ENCODE measurements around the gene UBQLN4.
"Not testable (repeated sequence)": the region's sequence is repeated elsewhere in the genome, so short reads cannot be mapped to it uniquely, and the experiment has no call there.

UBQLN4 gene

GRCh38 chr1:156073740-156074139 is 20.1 kb upstream of the UBQLN4 start:
- Histone ChIP-seq H3K27me3 (ENCODE audit: insufficient read depth, low read length, poor library complexity) (no peaks in the 10 kb centered on the region), H3K4me1 (ENCODE audit: insufficient read depth, low read length) (no peaks in the 10 kb centered on the region), H4K20me1 (ENCODE audit: insufficient read depth, low read length) (peaks cover 8% of the 10 kb centered on the region; the same call in 1 of the 2 replicates), H3K27ac (ENCODE audit: low read length) (no peak overlapping the region), H2AFZ (ENCODE audit: low read depth, low read length) (no peak overlapping the region), H3K4me3 (ENCODE audit: low read depth in 1 of 2, low read length in 2 of 2) (no peak overlapping the region), H3K36me3 (ENCODE audit: insufficient read depth, low read length) (peaks cover 31% of the 10 kb centered on the region), H3K4me2 (ENCODE audit: insufficient read depth, low read length) (no peak overlapping the region), H3K9ac (ENCODE audit: low read depth, low read length) (no peak overlapping the region), H3K9me3 (ENCODE audit: insufficient read depth, low read length, severe bottlenecking) (no peaks in the 10 kb centered on the region), H3K79me2 (ENCODE audit: insufficient read depth, low read length) (no peaks in the 10 kb centered on the region)
- no peak for TF ChIP-seq EZH2 (IDR thresholded peaks at IDR 0.05; ENCODE audit: borderline replicate concordance, low read depth, low read length, severe bottlenecking)
- ATAC-seq (ENCODE audit: insufficient read depth, low read depth), result no peak
- no peak for DNase-seq

- no peak overlapping the region for H3K4me3 ChIP-seq (ENCODE audit: low read depth in 1 of 2, low read length in 2 of 2)
- no peak overlapping the region for H3K27ac ChIP-seq (ENCODE audit: low read length)
- no peak for DNase-seq
- no peaks in the 10 kb centered on the region for H3K9me3 ChIP-seq (ENCODE audit: insufficient read depth, low read length, severe bottlenecking)
- no peaks in the 10 kb centered on the region for H3K4me1 ChIP-seq (ENCODE audit: insufficient read depth, low read length)
- H4K20me1 ChIP-seq (ENCODE audit: insufficient read depth, low read length), result peaks cover 7% of the 10 kb centered on the region; the same call in 1 of the 2 replicates
- H3K36me3 ChIP-seq (ENCODE audit: insufficient read depth, low read length), result peaks cover 31% of the 10 kb centered on the region
- H3K4me2 ChIP-seq (ENCODE audit: insufficient read depth, low read length), result no peak overlapping the region
- TF ChIP-seq CTCF (IDR thresholded peaks at IDR 0.05; ENCODE audit: borderline replicate concordance, extremely low read depth, low read length, poor library complexity, severe bottlenecking), result no peak
- no peak for TF ChIP-seq EZH2 (IDR thresholded peaks at IDR 0.05; ENCODE audit: borderline replicate concordance, low read depth, low read length, severe bottlenecking)
- H3K9ac ChIP-seq (ENCODE audit: low read depth, low read length), result no peak overlapping the region
- no peak for ATAC-seq (ENCODE audit: insufficient read depth, low read depth)
- H3K27me3 ChIP-seq (ENCODE audit: insufficient read depth, low read length, poor library complexity), result no peaks in the 10 kb centered on the region
- H3K79me2 ChIP-seq (ENCODE audit: insufficient read depth, low read length), result no peaks in the 10 kb centered on the region
- no peak overlapping the region for H2AFZ ChIP-seq (ENCODE audit: low read depth, low read length)
Observed at GRCh38 chr1:156073110-156073687, 19.6 kb upstream of the UBQLN4 start.

- no peak overlapping the region for H3K9ac ChIP-seq (ENCODE audit: low read depth, low read length)
- no peak for DNase-seq
- no peak for TF ChIP-seq CTCF (IDR thresholded peaks at IDR 0.05; ENCODE audit: borderline replicate concordance, extremely low read depth, low read length, poor library complexity, severe bottlenecking)
- TF ChIP-seq EZH2 (IDR thresholded peaks at IDR 0.05; ENCODE audit: borderline replicate concordance, low read depth, low read length, severe bottlenecking), result no peak
- H3K27me3 ChIP-seq (ENCODE audit: insufficient read depth, low read length, poor library complexity), result no peaks in the 10 kb centered on the region
- H3K9me3 ChIP-seq (ENCODE audit: insufficient read depth, low read length, severe bottlenecking), result no peaks in the 10 kb centered on the region
- H3K4me3 ChIP-seq (ENCODE audit: low read depth in 1 of 2, low read length in 2 of 2), result no peak overlapping the region
- H3K4me2 ChIP-seq (ENCODE audit: insufficient read depth, low read length), result no peak overlapping the region
- ATAC-seq (ENCODE audit: insufficient read depth, low read depth), result no peak
- H3K27ac ChIP-seq (ENCODE audit: low read length), result no peak overlapping the region
- peaks cover 3% of the 10 kb centered on the region; the same call in 1 of the 2 replicates for H4K20me1 ChIP-seq (ENCODE audit: insufficient read depth, low read length)
- H2AFZ ChIP-seq (ENCODE audit: low read depth, low read length), result no peak overlapping the region
- H3K4me1 ChIP-seq (ENCODE audit: insufficient read depth, low read length), result no peaks in the 10 kb centered on the region
- H3K79me2 ChIP-seq (ENCODE audit: insufficient read depth, low read length), result no peaks in the 10 kb centered on the region
- peaks cover 27% of the 10 kb centered on the region for H3K36me3 ChIP-seq (ENCODE audit: insufficient read depth, low read length)
Observed at GRCh38 chr1:156072251-156072650, 18.7 kb upstream of the UBQLN4 start.

- ATAC-seq (ENCODE audit: insufficient read depth, low read depth); H3K79me2 ChIP-seq (ENCODE audit: insufficient read depth, low read length); DNase-seq; H3K9me3 ChIP-seq (ENCODE audit: insufficient read depth, low read length, severe bottlenecking); H4K20me1 ChIP-seq (ENCODE audit: insufficient read depth, low read length); H3K27ac ChIP-seq (ENCODE audit: low read length); H3K4me3 ChIP-seq (ENCODE audit: low read depth in 1 of 2, low read length in 2 of 2); H3K9ac ChIP-seq (ENCODE audit: low read depth, low read length); H3K27me3 ChIP-seq (ENCODE audit: insufficient read depth, low read length, poor library complexity); H3K4me1 ChIP-seq (ENCODE audit: insufficient read depth, low read length); H3K4me2 ChIP-seq (ENCODE audit: insufficient read depth, low read length); H2AFZ ChIP-seq (ENCODE audit: low read depth, low read length): not testable (repeated sequence)
- H3K36me3 ChIP-seq (ENCODE audit: insufficient read depth, low read length), result peaks cover 18% of the 10 kb centered on the region
Observed at GRCh38 chr1:156071332-156071816, 17.8 kb upstream of the UBQLN4 start.

All from DND-41 (cell line).